NCI-H2171 (cell line): ENCODE results near the gene HASPIN.
A peak's percentile ranks its signal among the peaks of the same experiment; 100 is the strongest.

ENCODE experiments used
- DNase-seq: peaks from one replicate; lab custom pipeline; 2025; lab: John Stamatoyannopoulos, UW

The HASPIN gene

DNA sequence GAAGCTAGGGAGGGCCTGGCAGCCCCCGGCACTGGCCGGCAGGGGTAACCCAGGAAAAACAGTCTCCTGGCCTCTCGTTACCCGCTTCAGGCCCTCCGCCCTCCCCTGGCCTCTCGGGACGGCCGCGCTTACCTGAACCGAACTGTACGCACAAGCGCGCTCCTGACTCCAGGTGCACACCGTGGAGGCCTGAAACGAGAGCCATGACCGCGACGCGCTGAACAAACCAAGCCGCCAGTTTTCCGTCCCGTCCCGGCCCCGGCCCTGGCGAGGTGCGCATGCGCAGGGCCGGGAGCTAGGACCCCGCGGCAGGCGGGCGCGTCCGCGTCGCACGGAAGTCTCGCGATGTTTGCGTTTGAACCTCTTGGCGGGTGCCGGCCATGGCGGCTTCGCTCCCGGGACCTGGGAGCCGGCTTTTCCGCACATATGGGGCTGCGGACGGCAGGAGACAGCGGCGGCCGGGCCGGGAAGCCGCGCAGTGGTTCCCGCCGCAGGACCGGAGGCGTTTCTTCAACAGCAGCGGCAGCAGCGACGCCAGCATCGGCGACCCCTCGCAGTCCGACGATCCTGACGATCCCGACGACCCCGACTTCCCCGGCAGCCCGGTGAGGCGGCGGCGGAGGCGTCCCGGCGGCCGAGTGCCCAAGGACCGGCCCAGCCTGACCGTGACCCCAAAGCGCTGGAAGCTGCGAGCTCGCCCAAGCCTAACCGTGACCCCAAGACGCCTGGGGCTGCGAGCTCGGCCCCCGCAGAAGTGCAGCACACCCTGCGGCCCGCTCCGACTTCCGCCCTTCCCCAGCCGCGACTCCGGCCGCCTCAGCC is at the start of gene HASPIN:
TSS of gene HASPIN (plus strand) at position 348 of the 822 bp plus-strand sequence. CDS start at position 381, 33 bp downstream.
- DNase-seq, result peak; percentile 94

- DNase-seq, result no peak
Measured at GRCh38 chr17:3675886-3676285, 47.8 kb upstream of the HASPIN start.

DNA sequence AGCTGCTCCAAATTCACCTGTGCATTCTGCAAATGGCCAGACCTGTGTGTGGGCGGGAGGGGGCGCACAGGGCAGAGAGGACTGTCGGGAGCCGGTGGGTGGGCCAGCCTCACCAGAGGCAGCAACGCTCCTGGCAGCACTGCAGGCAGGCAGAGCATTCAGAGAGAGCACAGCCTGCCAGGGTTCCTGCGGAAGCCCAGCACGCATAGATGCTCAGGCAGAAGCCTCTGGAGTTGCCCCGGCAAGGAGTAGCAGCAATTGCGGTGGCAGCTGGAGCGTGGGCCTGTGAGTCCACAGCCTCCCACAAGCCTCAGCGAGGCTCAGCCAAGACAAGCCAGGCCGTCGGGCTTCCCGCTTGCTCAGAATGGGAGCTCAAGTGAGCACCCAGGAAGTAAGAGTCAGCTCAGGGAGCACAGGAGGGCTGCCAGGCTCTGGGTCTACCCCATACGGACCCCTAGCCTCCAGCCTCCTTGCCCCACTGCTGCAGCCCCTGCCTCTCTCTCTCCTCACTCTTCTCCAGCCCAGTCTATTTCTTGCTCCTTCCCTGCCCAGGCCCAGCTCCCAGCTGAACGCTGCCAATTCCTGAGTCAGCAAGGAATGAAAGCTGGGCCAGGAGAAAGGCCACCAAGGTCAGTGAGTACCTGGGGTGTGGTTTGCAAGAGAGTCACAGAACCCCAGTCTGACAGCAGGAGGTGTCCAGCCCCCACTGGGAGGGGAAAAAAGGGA is 45.4 kb upstream of the HASPIN start:
- DNase-seq, result no peak

GRCh38 chr17:3678821-3679530 is 44.7 kb upstream of the HASPIN start:
- no peak for DNase-seq

DNA sequence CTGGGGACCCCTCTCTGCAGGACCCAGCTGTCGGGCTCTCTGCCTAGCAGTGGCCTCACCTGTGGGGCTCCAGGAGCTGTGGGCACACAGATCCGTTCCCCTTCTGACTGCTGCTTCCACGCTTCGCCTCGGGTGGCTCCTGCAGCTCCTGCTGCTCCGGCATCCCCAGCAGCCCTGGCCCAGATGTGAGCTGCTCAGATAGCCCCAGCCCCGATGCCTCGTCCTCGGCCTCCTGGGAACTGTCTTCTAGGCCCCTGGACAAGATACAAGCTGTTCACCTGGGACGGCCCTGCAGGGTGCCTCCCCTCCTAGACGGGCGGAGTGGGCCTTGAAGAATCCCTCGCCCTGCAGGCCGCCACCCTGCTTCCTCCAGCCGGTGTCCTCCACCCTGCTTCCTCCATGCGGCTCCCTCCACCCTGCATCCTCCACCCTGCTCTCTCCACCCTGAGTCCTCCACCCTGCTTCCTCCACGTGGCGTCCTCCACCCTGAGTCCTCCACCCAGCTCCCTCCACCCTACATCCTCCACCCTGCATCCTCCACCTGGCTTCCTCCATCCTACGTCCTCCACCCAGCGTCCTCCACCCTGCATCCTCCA is 44.1 kb upstream of the HASPIN start:
- DNase-seq, result no peak

DNA sequence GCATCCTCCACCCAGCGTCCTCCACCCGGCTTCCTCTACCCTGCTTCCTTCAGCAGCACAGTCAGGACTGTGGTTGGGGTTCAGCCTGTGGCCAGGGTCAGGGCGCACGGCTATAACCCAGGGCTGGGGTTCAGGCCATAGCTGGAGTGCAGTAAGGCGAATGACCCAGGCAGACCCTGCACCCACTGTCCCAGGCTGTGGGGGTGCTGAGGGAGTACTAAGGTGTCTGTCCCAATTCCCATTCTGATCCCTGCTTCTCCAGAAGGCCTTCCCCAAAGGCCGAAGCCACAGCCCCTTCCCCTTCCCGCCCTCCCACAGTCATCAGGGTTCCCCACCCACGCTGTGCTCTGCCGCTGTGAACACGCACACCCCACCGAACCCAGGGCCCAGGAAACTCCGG is 42.6 kb upstream of the HASPIN start:
- DNase-seq, result no peak

DNA sequence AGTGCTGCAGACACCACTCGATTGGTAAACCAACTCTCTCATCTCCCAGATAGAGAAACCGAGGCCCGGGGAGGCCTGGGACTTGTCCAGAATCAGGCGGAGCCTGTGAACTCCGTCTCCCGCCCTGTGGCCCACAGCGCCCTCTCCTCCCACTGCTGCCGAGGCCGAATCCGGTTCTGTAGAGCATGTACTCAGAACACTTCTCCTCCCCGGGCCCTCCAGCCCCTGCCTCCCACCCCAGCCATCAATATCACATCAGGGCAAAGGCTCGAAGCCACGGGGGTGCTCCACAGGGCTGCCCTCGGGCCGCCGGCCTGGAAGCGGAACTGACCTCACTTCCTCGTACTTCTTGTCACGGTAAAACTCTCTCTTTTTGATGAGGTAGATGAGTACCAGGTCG is 42.1 kb upstream of the HASPIN start:
- no peak for DNase-seq

DNA sequence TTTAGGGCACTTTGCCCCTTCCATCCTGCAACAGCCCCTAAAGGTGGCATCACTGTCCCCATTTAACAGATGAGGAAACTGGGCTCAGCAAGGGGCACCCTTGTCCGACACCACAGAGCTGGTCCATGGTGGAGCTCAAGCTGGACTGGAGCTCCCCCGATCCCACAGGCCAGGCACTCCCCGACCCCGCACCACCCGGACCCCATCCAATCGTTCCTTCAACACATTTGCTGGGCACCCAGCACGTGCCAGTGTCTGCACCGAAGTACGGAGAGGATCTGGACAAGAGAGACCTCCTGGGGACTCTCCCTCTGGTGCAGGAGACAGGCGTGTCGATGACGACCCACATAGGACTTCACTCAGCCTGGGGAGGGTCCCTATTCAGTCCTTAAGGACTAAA is 41.7 kb upstream of the HASPIN start:
- no peak for DNase-seq

- no peak for DNase-seq
Measured at GRCh38 chr17:3683054-3683511, 40.6 kb upstream of the HASPIN start.

GRCh38 chr17:3685174-3685573 is 38.5 kb upstream of the HASPIN start:
- DNase-seq, result peak; percentile 40

DNA sequence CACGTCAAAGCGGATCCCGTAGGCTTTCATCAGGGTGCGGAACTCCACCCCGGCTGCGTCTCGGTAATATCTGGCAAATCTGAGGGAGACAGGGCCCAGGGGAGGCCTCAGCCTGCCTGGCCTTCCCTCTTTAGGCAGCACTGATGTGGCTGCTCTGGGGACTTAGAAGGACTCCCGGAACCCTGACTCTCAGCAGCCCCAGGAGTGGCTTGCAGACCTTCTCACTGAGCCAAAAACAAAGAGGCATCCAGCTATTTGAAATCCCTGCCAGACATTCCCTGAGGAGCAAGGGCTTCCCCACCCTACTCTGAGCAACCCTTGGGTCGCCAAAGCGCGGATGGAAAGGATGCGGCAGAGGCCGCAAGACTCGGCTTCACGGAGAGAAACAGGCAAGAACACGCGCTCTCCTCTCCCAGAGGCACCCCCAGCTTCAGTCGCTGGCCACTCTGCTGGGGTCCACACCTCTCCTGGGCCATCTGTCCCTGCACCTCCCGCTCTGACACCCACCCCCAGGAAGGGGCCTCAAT is 35.6 kb upstream of the HASPIN start:
- no peak for DNase-seq

- DNase-seq, result no peak
Measured at GRCh38 chr17:3688852-3689261, 34.8 kb upstream of the HASPIN start.

- DNase-seq, result no peak
Measured at GRCh38 chr17:3689262-3690093, 34.2 kb upstream of the HASPIN start.

DNA sequence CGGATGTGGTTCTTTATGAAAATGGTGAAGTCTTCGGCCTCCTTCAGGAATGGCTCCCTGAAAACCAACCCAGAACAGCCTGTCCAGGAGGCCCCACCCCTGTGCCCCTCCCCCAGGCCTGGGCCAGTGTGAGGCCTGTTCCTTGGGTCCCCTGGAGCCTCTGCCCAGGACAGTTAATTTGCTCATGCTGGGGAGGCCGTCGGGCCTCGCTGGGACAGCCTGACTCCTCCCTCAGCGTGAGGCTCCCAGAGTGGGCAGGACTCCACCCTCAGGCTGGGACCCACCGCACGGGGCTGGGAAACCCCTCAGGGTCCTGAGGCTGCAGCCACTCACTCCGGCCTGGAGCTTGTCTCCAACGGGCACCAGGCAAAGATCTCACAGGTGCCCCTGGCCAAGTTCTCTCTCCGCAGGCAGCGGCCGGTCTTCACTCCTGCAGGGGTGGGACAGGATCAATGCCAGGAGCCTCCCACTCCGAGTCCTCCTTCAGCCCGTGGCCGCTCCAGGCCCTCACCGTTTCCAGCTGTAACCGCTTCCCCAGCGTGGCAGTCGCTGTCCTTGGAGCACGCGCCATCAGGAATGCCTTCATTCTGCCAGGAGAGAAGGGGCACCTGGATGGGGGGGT is 33.5 kb upstream of the HASPIN start:
- no peak for DNase-seq

DNA sequence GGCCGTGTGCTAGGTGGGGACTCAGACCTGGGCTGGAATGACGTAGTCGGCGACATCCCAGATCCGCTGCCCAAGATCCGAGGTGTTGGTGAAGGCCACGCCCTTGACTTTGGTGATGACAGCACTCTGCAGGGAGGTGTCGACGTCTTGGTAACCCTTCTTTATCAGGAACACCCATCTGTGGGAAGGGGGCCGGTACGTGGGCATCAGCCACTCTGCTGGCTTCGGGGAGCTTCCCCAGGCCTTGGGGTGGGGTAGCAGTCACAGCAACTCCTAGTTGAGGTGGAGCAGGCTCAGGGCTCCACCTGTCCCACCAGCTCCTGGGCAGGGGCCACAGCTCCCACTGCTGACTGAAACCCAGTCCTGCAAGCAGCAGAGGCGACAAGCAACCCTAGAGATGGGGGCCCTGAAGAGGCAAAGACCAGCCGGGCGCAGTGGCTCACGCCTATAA is 32.1 kb upstream of the HASPIN start:
- no peak for DNase-seq

DNA sequence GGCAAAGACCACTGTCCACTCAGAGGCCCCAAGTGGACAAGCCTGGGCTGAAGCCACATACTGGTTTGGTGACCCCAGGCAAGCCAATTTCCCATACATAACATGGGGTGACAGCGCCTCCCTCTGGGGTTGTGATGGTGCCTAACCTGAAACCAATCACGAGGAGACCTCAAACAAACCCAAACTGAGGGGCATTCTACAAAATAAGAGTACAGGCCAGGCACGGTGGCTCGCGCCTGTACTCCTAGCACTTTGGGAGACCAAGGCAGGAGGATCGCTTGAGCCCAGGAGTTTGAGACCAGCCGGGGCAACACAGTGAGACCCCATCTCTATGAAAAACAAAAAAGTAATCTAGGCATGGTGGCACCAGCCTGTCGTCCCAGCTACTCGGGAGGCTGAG is 31.4 kb upstream of the HASPIN start:
- DNase-seq, result no peak

GRCh38 chr17:3693141-3693540 is 30.6 kb upstream of the HASPIN start:
- no peak for DNase-seq

GRCh38 chr17:3693829-3694231 is 29.9 kb upstream of the HASPIN start:
- DNase-seq, result no peak

DNA sequence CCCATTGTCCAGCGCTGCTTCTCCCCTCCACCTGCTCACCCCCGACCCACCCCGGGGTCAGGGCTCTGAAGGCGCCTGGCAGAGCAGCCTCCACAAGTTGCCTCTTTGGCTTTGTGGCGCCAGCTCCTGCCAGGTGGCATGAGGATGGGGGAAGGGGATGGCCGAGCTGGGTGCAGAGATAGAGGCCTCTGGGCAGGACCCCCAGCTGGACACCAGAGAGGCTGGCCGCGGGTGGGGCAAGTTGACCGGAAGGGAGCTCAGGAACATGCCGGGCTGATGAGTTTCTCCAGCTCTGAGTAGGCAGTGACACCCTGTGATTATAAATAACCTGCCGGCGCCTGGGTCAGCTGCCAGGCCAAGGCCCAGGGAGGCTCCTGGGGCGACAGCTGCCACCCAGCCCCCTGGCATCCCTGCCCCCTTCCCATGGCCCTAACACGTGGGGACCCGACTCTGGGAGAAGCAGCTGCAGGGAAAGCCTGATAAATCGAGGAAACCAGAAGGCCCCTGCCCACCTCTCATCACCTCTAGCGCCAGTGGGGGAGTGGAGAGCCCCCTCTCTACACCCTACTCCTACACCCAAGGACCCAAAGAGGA is 28.5 kb upstream of the HASPIN start:
- DNase-seq, result no peak
